DMS153 treated with DMSO at 0.1 percent for 48 hours (cell line): ENCODE results near the gene MRPL14.
"Not testable (repeated sequence)": the region's sequence is repeated elsewhere in the genome, so short reads cannot be mapped to it uniquely, and the experiment has no call there.

Experiments
- DNase-seq: peaks from one replicate; lab custom pipeline; 2025; ENCODE audit not compliant: unreplicated experiment; lab: John Stamatoyannopoulos, UW

Gene MRPL14

DNA sequence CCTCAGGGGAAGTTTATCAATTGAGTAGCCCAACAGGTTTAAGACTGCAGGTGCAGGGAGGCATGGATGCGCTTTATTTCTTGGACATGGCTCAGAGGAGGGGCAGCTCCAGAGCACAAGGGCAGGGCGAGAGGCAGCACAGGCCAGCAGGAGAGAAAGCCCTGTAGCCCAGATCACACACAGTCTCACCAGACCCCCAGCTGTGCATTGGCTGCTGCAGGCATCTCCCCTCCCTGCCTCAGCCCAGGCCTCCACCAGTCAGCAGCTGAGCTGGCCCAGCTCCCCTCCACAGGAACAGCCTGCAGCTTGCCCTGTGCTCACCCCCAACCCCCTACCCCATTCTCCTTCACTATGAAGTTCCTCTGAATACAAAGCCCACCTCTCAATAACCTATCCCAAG is 24.7 kb downstream of the MRPL14 start:
- DNase-seq: no peak

DNA sequence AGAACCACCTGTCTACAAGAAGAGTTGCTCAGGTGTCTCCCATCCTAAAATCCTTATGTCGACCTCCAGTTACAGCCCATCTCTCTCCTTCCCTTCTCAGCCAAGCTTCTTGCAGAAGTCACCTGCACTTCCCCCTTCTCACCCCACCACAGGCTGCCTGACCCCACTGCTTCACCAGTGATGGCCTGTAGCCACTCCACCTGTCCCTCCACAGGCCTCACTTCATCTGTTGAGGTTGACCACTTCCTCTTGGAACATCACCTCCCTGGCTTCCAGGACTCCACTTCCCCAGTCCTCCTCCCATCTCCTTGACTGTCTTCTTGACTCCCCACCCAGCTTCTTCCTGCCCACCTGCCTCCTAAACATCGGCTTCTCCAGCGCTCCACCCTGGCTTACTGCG is 25.4 kb downstream of the MRPL14 start:
- DNase-seq: no peak

DNA sequence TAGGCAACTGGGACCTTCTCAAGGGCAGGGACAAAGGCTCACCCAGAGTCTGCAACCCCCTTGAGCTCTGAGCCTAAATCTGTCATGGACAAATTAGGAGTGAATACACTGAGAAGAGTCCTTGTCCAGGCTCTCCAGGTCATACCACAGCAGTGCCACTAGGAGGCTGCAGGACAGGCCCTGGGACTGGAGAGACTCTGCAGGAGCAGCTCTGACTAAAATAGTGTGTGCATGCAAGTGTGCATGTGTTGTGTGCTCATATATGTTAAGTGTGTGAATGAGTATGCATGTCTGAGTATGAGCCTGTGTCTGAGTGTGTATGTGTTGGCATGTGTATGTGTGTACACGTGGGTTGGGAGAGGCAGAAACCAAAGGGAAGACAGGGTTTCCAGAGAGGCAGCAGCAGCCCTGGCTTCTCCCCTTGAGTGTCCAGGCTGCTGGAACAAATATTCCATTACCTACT is 27.1 kb downstream of the MRPL14 start:
- no peak for DNase-seq

DNA sequence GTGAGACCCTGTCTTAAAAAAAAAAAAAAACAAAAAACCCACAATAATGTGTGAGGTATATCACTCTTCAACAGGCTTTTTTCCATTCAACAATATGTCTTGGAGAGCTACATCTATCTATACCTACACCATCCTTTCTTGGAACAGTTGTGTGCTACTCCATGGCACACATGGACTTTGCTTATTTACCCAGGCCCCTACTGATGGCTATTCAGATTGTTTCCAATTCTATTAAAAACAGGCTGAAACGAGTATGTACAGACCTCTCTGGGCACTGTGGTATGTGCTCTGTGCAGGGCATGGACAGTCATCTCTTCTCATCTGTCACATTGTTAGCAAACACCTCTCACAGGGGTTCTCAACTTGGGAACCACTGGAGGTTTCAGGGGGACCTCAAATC is 28.1 kb downstream of the MRPL14 start:
- no peak for DNase-seq

DNA sequence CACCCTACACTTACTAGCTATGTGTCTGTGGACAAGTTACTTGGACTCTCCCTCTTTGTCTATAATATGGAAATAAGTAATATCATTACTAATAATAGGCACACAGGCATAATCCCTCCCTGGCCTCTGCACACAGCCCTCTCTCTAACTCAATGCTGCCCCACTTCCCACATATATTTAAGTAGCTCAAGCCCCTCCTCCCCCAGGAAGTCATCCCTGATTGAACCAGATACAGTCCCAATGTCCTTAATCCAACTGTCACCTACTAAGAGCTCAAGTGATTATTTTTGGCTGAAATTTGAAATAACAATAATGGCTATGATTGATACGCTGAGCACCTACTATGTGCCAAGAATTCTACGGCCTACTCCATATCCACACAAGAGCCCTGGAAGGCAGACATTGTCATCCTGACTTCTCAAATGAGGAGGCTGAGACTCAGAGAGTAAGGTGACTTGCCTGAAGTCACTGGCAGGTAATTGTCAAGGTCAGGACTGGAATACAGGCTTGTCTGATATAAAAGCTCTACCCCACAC is 29.4 kb downstream of the MRPL14 start:
- no peak for DNase-seq

DNA sequence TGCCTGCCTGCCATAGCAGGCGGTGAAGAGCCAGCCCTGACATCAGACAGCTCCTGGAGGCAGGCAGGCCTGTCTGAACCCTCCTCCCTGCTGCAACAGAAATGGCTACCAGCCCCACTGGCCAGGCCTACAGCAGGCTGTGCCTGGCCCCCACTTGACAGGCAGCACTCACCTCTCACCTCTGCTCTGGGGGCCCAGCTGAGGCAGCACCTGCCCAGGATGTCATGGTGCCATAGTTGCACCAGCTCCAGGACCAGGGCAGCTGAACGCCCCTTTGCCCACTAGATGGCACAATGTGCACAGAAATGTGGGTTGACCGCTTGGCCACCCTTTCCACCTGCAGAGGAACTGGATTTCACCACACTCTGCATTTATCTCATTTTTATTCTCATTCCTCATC is 30.6 kb downstream of the MRPL14 start:
- DNase-seq: peak; percentile 38

DNA sequence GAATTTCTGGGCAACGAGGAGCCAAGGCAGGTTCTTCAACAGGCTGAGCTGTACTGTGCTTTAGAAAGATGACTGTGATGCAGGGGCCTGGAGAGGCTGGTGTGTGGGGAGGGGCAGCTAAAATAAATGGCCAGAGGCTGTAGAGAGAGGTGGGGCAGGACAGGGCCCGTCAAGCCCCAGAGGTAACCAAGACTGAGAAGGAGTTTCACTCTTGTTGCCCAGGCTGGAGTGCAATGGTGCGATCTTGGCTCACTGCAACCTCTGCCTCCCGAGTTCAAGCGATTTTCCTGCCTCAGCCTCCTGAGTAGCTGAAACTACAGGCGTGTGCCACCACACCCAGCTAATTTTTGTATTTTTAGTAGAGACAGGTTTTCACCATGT is 32.0 kb downstream of the MRPL14 start:
- not testable (repeated sequence) for DNase-seq

DNA sequence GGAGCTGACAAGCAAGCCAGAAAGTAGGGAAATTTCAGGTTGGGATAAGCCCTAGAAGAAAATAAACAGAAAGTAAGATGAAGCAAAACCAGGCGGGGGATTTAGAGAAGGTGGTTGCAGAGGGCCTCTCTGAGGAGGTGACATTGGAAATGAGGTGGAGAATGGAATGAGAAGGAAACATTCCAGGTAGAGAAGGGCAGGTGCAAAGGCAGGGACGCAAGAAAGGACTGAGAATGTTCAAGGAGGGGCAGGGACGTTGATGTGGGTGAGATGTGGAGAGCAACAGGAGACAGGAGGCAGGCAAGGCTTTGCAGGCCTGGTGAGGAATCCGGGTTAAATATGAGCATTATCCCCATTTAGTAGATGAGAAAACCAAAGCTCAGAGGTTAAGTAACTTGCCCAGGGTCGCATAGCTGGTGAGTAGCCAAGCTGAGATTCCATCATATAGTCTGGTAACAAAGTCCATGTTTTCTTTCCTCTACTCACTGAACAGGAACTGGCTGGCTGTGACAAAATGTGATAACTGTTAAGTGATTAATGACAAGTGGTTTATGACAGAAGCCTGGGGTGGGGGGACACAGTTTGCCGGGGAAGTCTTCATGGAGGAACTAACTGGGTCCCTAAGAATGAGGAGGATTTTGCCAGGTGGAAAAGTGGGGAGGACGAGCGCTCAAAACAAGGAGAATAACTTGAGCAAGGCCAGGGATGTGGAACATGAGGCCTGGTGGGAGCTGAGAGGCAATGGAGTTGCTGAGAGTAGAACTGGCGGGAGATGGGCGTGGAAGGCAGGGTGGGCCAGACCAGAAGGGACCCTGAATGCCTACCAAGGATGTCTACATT is 32.6 kb downstream of the MRPL14 start:
- no peak for DNase-seq

DNA sequence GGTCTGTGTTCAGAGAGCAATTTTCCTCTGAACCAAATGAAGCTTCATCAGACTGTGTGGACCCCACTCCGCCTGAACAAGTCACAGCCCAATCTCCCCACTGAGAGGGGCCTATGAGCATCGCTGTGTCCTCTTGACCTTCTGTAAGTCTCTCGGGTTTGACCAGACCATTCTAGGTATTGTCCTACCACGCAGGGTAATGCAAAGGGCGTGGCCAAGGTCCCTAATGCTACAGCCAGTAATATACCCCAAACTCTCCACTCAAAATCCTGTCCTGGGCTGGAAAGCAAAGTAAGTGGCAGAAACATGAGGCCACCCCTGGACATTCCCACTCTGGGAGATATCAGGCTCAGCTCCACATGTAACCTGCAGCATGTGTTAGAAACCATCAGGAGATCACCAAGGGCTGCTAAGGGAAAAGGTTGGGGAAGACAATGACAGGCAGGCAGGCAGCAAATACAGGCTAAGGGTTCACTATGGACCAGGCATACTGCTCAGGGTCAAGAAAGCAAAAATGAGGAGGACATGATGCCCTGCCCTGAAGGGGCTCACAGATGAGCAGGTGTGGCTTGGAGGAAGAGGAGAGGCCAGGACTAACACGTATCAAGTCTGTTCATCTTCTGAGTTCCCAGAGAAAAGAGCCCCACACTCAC is 33.4 kb downstream of the MRPL14 start:
- no peak for DNase-seq

DNA sequence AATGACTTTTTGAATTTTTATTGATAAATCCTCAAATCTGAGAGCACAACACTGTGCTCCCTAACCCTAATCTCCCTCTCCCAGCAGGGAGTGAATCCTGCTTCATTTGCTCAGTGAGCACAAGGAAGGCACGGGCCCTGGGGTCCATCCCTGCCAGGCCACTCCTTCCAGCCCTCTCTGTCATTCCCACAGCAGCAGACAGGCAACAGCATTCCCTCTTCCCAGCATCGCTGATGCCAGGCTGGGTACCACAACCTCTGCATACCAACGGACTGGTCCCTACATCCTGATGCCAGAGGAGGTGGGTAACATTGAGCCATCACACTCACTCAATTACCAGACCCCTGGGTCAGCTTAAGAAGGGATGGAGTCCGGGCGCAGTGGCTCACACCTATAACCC is 34.2 kb downstream of the MRPL14 start:
- no peak for DNase-seq

DNA sequence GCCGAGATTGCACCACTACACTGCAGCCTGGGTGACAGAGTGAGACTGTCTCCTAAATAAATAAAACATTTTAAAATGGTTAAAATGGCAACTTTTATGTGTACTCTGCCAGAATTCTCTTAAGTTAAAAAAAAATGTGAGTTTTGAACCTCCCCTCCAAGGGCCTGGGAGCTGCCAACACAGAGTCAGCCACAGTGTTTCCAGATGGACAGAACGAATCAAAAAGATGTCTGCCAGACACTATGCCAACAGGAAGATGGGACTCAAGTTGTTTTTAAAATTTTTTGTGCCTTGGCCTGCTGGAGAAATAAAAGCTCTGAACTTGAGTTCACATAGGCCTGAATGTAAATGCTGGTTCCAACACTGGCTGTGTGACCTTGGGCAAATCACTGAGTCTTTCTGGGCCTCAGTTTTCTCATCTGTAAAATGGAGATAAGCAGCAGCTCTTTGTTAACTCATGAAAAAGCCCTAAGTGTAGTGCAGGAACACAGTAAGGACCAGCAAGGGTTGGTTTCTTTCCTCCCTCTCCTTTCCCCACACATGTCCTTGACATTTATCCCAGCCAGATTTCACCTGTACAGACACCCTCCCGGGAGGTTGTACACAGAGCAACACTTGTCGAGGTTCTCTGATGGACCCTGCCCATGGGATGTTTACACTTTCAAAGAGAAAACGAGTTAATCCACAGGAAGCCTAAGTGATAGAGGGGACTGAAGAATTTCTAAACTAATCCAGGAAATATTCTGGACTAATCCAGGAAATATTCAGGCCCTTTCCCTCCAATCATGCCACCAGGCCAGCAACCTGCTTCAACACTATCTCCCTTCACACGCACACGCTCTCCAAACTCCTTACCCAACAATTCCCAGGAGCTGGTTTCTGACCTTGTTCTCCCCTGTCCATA is 35.0 kb downstream of the MRPL14 start:
- DNase-seq: no peak

DNA sequence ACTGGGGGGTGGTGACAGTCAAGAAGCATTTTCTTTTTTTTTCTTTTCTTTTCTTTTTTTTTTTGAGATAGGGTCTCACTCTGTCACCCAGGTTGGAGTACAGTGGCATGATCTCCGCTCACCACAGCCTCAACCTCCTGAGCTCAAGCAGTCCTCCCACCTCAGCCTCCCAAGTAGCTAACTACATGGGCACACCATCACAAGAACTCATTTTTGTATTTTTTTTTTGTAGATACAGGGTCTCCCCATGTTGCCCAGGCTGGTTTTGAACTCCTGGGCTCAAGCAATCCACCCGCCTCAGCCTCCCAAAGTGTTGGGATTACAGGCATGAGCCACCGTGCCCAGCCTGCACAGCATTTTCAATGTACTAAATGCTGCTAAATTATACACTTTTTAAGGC is 35.9 kb downstream of the MRPL14 start:
- not testable (repeated sequence) for DNase-seq

DNA sequence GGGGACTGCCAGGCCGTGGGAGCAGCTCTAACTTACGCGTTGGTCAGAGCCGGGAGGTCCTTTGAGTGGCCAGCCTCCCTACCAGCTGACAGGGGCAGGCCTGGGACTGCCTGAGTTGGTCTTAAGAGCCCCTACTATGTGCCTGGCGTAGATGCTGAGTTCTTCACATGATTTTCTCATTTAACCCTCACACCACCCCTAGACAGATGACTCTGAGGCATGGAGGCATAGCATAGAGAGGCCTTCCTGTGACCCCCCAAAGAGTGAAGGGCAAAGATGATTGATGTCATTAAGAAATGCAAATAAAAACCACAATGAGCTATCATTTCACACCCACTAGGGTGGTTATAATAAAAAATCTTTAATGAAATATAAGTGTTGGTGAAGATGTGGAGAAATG is 36.8 kb downstream of the MRPL14 start:
- no peak for DNase-seq

DNA sequence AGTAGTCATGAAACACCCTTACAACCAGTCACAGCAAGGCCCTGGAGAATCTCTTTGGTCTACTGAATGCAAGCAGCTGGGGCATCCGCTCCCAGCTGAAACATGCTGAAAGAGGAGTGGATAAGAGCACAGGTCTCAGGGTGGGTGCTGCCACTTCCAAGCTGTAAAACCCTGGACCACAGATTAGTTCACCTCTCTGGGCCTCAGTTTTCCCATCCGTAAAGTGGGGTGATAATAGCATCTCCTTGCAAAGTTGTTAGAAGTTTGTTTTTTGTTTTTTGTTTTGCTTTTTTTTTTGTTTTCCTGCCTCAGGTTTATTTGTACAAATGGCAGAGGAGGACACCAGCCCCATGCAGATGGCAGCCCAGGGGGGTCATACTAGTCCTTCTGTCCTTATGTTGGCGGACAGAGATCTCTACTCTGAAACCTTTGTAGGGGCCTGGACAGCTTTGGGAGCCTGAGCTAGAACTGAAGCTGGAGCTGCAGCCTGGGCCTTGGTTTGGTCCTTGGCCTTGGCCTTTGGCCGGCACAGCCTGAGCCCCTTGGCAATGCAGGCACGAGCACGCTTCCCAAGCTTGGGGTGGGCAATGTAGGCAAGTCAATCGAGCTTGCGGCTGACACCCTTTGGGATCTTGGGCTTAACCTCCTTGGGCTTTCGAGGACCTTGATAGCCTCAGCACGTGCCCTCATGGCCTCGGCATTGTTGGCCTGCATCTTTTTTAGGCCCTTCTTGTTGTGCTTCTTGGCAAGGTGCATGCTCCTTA is 38.2 kb downstream of the MRPL14 start:
- DNase-seq: no peak

DNA sequence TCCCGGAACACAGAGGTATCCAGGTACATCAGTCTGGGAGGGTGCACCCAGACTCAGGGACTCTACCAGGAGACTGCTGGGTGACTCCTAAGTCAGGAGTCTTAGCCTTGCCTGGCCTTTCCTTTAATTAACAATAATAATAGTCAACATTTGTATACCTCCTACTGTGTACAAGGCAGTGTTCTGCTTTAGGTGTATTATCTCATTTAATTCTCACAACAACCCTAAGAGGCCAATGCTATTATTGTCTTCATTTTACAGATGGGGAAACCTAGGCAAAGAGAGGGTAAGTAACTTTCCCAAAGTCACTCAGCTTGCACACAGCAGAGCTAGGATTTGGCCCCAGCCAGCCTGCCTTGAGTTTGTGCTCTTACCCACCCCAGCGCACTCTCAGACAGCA is 39.6 kb downstream of the MRPL14 start:
- DNase-seq: no peak

DNA sequence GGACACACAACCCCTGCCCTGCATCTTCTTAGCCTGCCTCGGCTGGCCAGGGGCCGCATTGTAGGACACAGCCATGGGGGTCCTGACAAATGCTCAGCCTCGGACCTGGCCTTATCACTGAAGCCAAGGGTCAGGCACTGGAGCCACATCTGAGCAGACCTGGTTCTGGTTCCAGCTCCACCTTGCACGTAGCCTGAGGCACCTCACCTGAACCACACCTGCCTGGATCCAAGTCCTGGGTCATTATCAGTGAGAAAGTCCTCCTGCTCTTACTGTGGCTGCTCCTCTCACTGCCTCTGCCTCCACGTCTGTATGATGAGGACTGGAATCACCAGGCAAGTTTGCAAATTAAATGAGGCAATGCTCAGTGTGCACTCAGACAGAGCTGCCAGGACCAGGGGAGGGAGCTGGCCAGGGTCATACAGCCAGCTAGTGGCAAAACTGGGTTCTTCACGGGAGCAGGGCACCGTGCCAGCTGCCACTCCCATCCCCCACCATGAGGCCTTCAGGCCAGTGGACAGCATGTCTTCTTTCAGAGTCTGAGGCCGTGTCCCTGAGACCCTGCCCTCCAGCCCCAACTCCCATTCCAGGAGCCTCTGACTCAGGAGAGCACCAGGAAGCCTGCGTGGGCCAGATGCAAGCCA is 40.2 kb downstream of the MRPL14 start:
- DNase-seq: no peak

DNA sequence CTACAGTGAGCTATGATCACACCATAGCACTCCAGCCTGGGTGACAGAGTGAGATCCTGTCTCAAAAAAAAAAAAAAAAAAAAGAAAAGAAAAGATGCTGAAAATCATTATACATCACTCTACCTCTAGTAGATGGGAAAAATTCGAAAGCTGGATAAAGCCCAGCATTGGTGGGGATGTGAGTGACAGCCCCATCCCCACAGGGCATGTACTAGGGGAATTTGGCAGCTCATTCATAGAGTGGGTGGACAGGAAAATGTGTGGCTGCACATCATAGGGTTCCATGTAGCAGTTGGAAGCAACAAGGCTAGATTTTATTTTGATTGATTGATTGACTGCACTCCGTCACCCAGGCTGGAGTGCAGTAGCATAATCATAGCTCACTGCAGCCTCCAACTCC is 42.0 kb downstream of the MRPL14 start:
- DNase-seq: no peak

DNA sequence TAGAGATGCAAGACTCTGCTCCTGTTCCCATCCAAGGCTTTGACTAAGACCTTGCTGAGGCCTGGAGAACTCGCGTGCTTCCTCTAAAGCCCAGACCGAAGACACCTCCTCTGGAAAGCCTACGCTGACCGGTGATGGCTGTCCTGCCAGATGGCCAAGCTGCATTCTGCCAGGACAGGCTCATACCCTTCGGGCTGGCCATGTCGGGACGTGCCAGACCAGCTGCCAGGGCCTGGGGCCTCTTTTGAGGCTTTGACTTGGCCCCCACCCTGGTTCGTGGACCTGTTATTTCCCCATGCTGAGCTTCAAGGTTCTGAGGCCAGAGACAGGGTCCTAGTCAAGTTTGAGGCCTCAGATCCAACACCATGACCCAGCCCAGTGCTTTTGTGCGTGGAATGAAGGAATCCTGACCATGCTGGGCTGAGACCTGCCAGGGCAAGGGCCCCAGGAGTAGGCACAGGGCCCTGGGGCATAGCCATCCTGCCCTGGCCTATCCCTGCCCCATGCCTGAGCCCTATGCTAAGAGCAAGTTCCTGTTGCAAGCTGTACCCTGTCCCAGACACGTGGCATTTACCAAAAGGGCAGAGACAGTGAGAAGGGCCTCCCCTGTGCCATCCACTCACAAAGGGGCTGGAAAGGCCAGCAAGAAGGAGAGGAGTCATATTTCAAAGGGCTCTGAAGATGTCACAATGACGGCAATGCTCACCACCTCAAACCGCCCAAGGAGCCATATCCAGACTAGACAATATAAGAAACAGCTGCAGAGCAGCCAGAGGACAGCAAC is 42.8 kb downstream of the MRPL14 start:
- DNase-seq: no peak

DNA sequence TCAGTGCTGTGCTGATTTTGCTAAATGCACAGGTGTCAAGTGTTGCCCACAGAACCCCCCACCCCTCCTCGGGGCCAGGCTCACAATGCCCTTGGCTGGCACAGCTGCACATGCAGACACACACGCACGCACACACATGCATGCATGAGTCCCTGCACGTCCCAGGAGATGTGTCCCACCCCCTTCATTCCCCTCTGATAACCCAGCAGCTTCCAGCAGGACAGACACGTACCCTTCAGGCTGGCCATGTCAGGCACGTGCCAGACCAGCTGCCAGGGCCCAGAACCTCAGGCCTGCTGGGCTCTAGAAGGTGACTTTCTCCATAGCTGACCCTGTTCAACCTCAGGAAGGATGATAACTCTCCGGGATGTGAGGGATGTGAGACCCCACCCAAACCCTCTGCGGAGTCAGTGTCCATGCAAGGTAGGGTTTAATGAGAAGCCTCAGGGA is 44.4 kb downstream of the MRPL14 start:
- DNase-seq: no peak
